Measurements from ENCODE around the gene GAD2.

DNA sequence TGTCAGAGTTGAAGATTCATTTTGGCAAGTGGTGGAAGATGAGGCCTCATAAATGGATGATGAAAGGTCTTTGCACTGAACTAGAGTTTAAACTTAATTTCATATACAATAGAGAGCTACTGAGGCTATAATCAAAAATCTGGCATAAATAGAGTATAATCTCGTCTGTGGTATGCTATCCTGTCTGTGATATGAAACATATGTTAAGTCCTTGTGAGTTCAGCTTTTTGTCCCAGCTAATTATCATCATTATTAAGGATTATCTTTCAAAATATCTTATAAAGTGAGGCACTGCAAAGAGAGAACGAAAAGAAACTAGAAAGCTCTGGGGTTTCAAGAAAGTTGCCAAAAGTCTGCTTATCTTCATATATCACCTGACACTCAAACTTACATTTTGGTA, 83.4 kb downstream of the GAD2 start:
- TF ChIP-seq, protein P1, sequence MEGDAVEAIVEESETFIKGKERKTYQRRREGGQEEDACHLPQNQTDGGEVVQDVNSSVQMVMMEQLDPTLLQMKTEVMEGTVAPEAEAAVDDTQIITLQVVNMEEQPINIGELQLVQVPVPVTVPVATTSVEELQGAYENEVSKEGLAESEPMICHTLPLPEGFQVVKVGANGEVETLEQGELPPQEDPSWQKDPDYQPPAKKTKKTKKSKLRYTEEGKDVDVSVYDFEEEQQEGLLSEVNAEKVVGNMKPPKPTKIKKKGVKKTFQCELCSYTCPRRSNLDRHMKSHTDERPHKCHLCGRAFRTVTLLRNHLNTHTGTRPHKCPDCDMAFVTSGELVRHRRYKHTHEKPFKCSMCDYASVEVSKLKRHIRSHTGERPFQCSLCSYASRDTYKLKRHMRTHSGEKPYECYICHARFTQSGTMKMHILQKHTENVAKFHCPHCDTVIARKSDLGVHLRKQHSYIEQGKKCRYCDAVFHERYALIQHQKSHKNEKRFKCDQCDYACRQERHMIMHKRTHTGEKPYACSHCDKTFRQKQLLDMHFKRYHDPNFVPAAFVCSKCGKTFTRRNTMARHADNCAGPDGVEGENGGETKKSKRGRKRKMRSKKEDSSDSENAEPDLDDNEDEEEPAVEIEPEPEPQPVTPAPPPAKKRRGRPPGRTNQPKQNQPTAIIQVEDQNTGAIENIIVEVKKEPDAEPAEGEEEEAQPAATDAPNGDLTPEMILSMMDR (conservative IDR thresholded peaks at IDR 0.05 in 1 of 2, IDR thresholded peaks at IDR 0.05 in 1 of 2; ENCODE audit: extremely low read depth in 1 of 2, insufficient read depth in 1 of 2, low read depth in 1 of 2, low read length in 2 of 2) = no peak
- no peak for TF ChIP-seq EZH2 (IDR thresholded peaks at IDR 0.05; ENCODE audit: borderline replicate concordance, low read length)

Data from mammary epithelial cell (primary cell).